Uterus (tissue), 4 donors: ENCODE data around the gene ZNF608. TPM values are rescaled to one million over a fixed set of nuclear protein-coding genes. Genes with fewer than 3 reads are reported as not detected.

Experiments used
- DNase-seq, 2 donors: peaks; one replicate each; pipeline ENCODE4 v3.0.0-alpha.2; 2019 to 2020
- H3K27ac ChIP-seq, 2 donors: fragments of 200-600 bp; sonication (generic); 1 replicate in 1 of 2; 2 replicates in 1 of 2; pipeline ENCODE4 v1.5.1; 2016 to 2018
- H3K27me3 ChIP-seq, 2 donors: fragments of 200-600 bp; sonication (generic); one replicate each; pipeline ENCODE4 v1.5.1; 2018 to 2019; ENCODE audit warnings: control low read depth in 1 of 2
- H3K36me3 ChIP-seq, 2 donors: fragments of 200-600 bp; sonication (generic); one replicate each; pipeline ENCODE4 v1.5.1; 2019; ENCODE audit warnings: control low read depth in 1 of 2
- H3K4me1 ChIP-seq, 2 donors: fragments of 200-600 bp; sonication (generic); one replicate each; pipeline ENCODE4 v1.5.1; 2018 to 2019; ENCODE audit warnings: control low read depth in 1 of 2
- H3K4me3 ChIP-seq, 2 donors: fragments of 200-600 bp; sonication (generic); 1 replicate in 1 of 2; 2 replicates in 1 of 2; pipeline ENCODE4 v1.5.1; 2018 to 2019; ENCODE audit warnings: mild to moderate bottlenecking in 1 of 2
- H3K9me3 ChIP-seq, 2 donors: fragments of 200-600 bp; sonication (generic); one replicate each; pipeline ENCODE4 v1.5.1; 2019; ENCODE audit warnings: control low read depth in 1 of 2
- POLR2A ChIP-seq, 2 donors: fragments of 450-650 bp; IDR thresholded peaks; one replicate each; pipeline ENCODE4 v1.6.1; 2016; ENCODE audit warnings: antibody characterized with exemption in 2 of 2, mild to moderate bottlenecking in 1 of 2, moderate library complexity in 1 of 2
- intact Hi-C: fragments of 100-400 bp; cut with DNase I; formaldehyde crosslinking; loops from one replicate; pipeline ENCODE4 v1.15.1; 2023; ENCODE audit warnings: low total_unique reads
- total RNA-seq, 4 donors: library from RNA; depleted of rRNA in 3 of 4; stranded (reverse); fragments of >200 nt in 3 of 4; gene quantifications; one replicate each; pipeline versions ENCODE4 v1.1.0 to v1.2.4, GENCODE V29; 2014 to 2023
- TF ChIP-seq, protein P1 (sequence below), 4 experiments: fragments of 200-600 bp in 2 of 4; fragments of 450-650 bp in 2 of 4; sonication (generic) in 2 of 4; IDR thresholded peaks; one replicate each; pipeline ENCODE4 v1.5.1; 2016 to 2019; ENCODE audit warnings: antibody characterized with exemption in 4 of 4, mild to moderate bottlenecking in 2 of 4, moderate library complexity in 1 of 4
- donor health status: DM: yes; HTN: yes; CAD: no.

Gene ZNF608
- total RNA-seq, 4 donors from 2014 or later = 11.1 to 1,086 (median 59.0) TPM

DNA sequence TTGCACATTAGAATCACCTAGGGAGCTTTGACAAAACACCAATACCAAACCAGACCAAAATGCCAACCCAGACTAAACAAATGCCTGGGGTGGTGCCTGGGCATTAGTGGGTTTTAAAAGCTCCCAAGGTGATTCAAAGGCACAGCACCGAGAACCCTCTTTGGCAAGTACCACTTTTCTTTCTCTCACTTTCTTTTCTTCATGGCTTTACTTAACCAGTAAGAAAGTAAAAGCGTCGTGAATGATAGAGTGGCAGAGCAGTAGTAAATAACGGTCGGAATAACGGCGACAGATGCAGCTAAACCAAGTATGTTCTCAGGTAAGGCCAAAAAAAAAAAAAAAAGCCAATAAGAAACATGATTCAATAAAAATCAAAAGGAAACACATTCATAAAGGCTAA is 49.5 kb downstream of the ZNF608 start:
- TF ChIP-seq POLR2A (IDR thresholded peaks at IDR 0.05) = no peak
- TF ChIP-seq, protein P1, sequence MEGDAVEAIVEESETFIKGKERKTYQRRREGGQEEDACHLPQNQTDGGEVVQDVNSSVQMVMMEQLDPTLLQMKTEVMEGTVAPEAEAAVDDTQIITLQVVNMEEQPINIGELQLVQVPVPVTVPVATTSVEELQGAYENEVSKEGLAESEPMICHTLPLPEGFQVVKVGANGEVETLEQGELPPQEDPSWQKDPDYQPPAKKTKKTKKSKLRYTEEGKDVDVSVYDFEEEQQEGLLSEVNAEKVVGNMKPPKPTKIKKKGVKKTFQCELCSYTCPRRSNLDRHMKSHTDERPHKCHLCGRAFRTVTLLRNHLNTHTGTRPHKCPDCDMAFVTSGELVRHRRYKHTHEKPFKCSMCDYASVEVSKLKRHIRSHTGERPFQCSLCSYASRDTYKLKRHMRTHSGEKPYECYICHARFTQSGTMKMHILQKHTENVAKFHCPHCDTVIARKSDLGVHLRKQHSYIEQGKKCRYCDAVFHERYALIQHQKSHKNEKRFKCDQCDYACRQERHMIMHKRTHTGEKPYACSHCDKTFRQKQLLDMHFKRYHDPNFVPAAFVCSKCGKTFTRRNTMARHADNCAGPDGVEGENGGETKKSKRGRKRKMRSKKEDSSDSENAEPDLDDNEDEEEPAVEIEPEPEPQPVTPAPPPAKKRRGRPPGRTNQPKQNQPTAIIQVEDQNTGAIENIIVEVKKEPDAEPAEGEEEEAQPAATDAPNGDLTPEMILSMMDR (IDR thresholded peaks at IDR 0.05) = no peak
- Histone ChIP-seq H3K36me3 (no peaks in the 10 kb centered on the region), H3K27me3 (no peaks in the 10 kb centered on the region), H3K9me3 (no peaks in the 10 kb centered on the region), H3K4me3 (no peak overlapping the region), H3K4me1 (peaks cover 0 to 23% of the 10 kb centered on the region in 2 donors), H3K27ac (peak overlapping the region; percentile 70 to 76)
- intact Hi-C loops = no loop called here
- DNase-seq = no peak
